Stimulated activated CD8-positive, alpha-beta memory T cell treated with anti-CD3 and anti-CD28 coated beads, Interleukin-12 subunit alpha, Interleukin-12 subunit beta, amount 100 ng/mL, for 4 hours (primary cell): ENCODE measurements around the gene ADAT2.
"Not testable (repeated sequence)": the region's sequence is repeated elsewhere in the genome, so short reads cannot be mapped to it uniquely, and the experiment has no call there.

Source experiments
- DNase-seq: peaks from one replicate; pipeline ENCODE4 v3.0.0-alpha.2; 2020; ENCODE audit warnings: low read depth

Gene ADAT2

GRCh38 chr6:143450453-143451371 is at the start of gene ADAT2, which contains the start of gene PEX3:
Gene ADAT2, minus strand, starts transcription at chr6:143450695. Its CDS starts 37 bp downstream, at chr6:143450658.
Gene PEX3, plus strand, starts transcription at chr6:143450805. Its CDS starts 238 bp downstream, at chr6:143451043.
- peak; percentile 85 for DNase-seq

- DNase-seq: no peak
These were observed 47.9 kb upstream of the ADAT2 start for GRCh38 chr6:143498428-143498827.

GRCh38 chr6:143496974-143497373 is 46.5 kb upstream of the ADAT2 start:
- DNase-seq: no peak

GRCh38 chr6:143490775-143491174 is 40.3 kb upstream of the ADAT2 start:
- no peak for DNase-seq

- no peak for DNase-seq
These were observed 39.7 kb upstream of the ADAT2 start for GRCh38 chr6:143490244-143490643.

- no peak for DNase-seq
These were observed 36.3 kb upstream of the ADAT2 start for GRCh38 chr6:143486752-143487151.

GRCh38 chr6:143485967-143486366 is 35.5 kb upstream of the ADAT2 start:
- DNase-seq: no peak

- DNase-seq: no peak
These were observed 32.1 kb upstream of the ADAT2 start for GRCh38 chr6:143482593-143482992.

GRCh38 chr6:143478479-143479062 is 28.1 kb upstream of the ADAT2 start:
- DNase-seq: no peak

GRCh38 chr6:143476545-143476944 is 26.1 kb upstream of the ADAT2 start:
- DNase-seq: no peak

- DNase-seq: no peak
These were observed 21.3 kb upstream of the ADAT2 start for GRCh38 chr6:143471822-143472221.

- DNase-seq: not testable (repeated sequence)
These were observed 18.3 kb upstream of the ADAT2 start for GRCh38 chr6:143468823-143469222.

- no peak for DNase-seq
These were observed 17.5 kb upstream of the ADAT2 start for GRCh38 chr6:143468026-143468425.

GRCh38 chr6:143465546-143465945 is 15.1 kb upstream of the ADAT2 start:
- no peak for DNase-seq

GRCh38 chr6:143457563-143458359 is 7.3 kb upstream of the ADAT2 start:
- DNase-seq: no peak

GRCh38 chr6:143451531-143451930 is 1.0 kb upstream of the ADAT2 start:
- DNase-seq: no peak

- DNase-seq: no peak
These were observed 612 bp downstream of the ADAT2 start for GRCh38 chr6:143449714-143450452.

GRCh38 chr6:143449082-143449713 is 1.3 kb downstream of the ADAT2 start:
- DNase-seq: no peak

GRCh38 chr6:143447865-143448264 is 2.6 kb downstream of the ADAT2 start:
- DNase-seq: not testable (repeated sequence)

- DNase-seq: no peak
These were observed 7.4 kb downstream of the ADAT2 start for GRCh38 chr6:143443096-143443495.
